Neural cell (in vitro differentiated cells): ENCODE measurements around the gene TXNDC17.

ENCODE experiments used
- EP300 ChIP-seq: fragments of 450-650 bp; conservative IDR thresholded peaks from 2 replicates; pipeline ENCODE4 v1.6.1; 2014; ENCODE audit warnings: antibody characterized with exemption, mild to moderate bottlenecking, moderate library complexity; ENCODE audit not compliant: poor library complexity, severe bottlenecking
- TF ChIP-seq, protein P1 (sequence below): fragments of 450-650 bp; IDR thresholded peaks from 2 replicates; pipeline ENCODE4 v1.5.1; 2014; ENCODE audit warnings: antibody characterized with exemption, mild to moderate bottlenecking, moderate library complexity; ENCODE audit not compliant: poor library complexity, severe bottlenecking

DNA sequence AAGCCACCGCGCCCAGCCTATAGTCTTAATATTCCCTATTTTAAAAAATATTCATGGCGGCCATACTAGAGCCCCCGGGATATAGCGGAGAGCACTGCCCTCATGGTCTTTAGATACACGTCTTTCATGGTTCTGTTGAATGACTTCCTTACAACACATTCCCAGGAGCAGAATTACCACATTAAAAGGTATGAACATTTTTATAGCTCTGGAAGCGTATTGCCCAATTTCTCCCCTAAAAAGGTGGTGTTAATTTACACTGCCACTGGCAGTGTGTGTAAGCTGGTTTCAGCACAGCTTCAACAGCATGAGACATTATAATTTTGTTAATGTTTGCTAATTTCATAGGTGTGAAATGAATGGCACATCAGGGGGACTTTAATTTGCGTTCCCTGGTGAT is 29.7 kb downstream of the TXNDC17 start:
- TF ChIP-seq, protein P1, sequence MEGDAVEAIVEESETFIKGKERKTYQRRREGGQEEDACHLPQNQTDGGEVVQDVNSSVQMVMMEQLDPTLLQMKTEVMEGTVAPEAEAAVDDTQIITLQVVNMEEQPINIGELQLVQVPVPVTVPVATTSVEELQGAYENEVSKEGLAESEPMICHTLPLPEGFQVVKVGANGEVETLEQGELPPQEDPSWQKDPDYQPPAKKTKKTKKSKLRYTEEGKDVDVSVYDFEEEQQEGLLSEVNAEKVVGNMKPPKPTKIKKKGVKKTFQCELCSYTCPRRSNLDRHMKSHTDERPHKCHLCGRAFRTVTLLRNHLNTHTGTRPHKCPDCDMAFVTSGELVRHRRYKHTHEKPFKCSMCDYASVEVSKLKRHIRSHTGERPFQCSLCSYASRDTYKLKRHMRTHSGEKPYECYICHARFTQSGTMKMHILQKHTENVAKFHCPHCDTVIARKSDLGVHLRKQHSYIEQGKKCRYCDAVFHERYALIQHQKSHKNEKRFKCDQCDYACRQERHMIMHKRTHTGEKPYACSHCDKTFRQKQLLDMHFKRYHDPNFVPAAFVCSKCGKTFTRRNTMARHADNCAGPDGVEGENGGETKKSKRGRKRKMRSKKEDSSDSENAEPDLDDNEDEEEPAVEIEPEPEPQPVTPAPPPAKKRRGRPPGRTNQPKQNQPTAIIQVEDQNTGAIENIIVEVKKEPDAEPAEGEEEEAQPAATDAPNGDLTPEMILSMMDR: no peak
- no peak for TF ChIP-seq EP300
